Gastrocnemius medialis (tissue), 4 donors: ENCODE data around the gene PLK1. TPM values are rescaled to one million over a fixed set of nuclear protein-coding genes. Genes with fewer than 3 reads are reported as not detected.

Source experiments
- ATAC-seq, 2 donors: fragments of 150-250 bp; one replicate each; pipeline ENCODE4 v1.9.1; 2016
- DNase-seq, 2 donors: peaks; one replicate each; pipeline ENCODE4 v3.0.0-alpha.2; 2019
- H3K27ac ChIP-seq, 4 donors: fragments of 200-600 bp; sonication (generic); 1 replicate in 1 of 4; 2 replicates in 3 of 4; pipeline ENCODE4 v1.5.1; 2016 to 2018; ENCODE audit warnings: mild to moderate bottlenecking in 2 of 4, moderate library complexity in 1 of 4
- H3K27me3 ChIP-seq, 3 donors: fragments of 200-600 bp; sonication (generic) in 2 of 3; 1 replicate in 1 of 3; 2 replicates in 2 of 3; pipeline versions ENCODE4 v1.5.1 to v1.6.0; 2016 to 2019; ENCODE audit warnings: mild to moderate bottlenecking in 1 of 3, moderate library complexity in 1 of 3
- H3K36me3 ChIP-seq, 2 donors: fragments of 200-600 bp; sonication (generic) in 1 of 2; one replicate each; pipeline ENCODE4 v1.5.1; 2017 to 2018
- H3K4me1 ChIP-seq, 2 donors: fragments of 200-600 bp; sonication (generic) in 1 of 2; one replicate each; pipeline ENCODE4 v1.5.1; 2016 to 2017; ENCODE audit warnings: mild to moderate bottlenecking in 2 of 2
- H3K4me3 ChIP-seq, 4 donors: fragments of 200-600 bp; sonication (generic) in 3 of 4; 1 replicate in 1 of 4; 2 replicates in 3 of 4; pipeline ENCODE4 v1.5.1; 2016 to 2019; ENCODE audit warnings: mild to moderate bottlenecking in 2 of 4
- H3K9me3 ChIP-seq, 3 donors: fragments of 200-600 bp; sonication (generic) in 2 of 3; 1 replicate in 1 of 3; 2 replicates in 2 of 3; pipeline ENCODE4 v1.5.1; 2016 to 2019
- POLR2A ChIP-seq, 2 donors: fragments of 450-650 bp; IDR thresholded peaks; one replicate each; pipeline ENCODE4 v1.6.1; 2017; ENCODE audit warnings: antibody characterized with exemption in 2 of 2, mild to moderate bottlenecking in 2 of 2, moderate library complexity in 2 of 2
- in situ Hi-C, 4 donors: fragments of 200-750 bp; cut with MboI; loops; one replicate each; pipeline versions ENCODE4 v1.15.0 to v1.8.0; 2017; ENCODE audit warnings: low sequenced_read_pairs in 4 of 4
- intact Hi-C: fragments of 100-400 bp; cut with DNase I; formaldehyde crosslinking; loops from one replicate; pipeline ENCODE4 v1.15.1; 2023; ENCODE audit warnings: low total_unique reads
- total RNA-seq, 4 donors: library from RNA; depleted of rRNA; stranded (reverse); fragments of >200 nt; gene quantifications; one replicate each; pipeline versions ENCODE4 v1.1.0 to v1.2.3, GENCODE V29; 2016
- TF ChIP-seq, protein P1 (sequence below), 5 experiments: fragments of 450-650 bp in 3 of 5; fragments of 200-600 bp in 2 of 5; sonication (generic) in 2 of 5; IDR thresholded peaks in 4 of 5; conservative IDR thresholded peaks in 1 of 5; 1 replicate in 4 of 5; 2 replicates in 1 of 5; pipeline ENCODE4 v1.5.1; 2016 to 2019; ENCODE audit warnings: antibody characterized with exemption in 5 of 5, mild to moderate bottlenecking in 3 of 5, moderate library complexity in 3 of 5

Gene PLK1
- total RNA-seq, 4 donors from 2014 or later = 0.05 to 6.2 (median 0.91) TPM

DNA sequence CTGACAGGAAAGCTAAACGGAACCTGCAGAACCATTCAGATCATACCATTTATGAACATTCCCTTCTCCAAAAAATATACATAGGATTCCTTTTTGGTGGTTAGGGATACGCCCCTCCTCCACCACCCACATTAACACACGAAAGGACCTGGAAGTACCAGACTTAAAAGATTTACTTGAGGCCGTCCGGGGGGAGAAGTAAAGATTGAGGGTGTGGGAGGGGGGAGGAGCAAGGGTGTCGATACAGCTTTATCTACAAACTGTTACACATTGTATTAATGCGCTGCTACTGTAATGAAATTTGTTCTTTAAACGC, 38.1 kb upstream of the PLK1 start:
- no peak for TF ChIP-seq POLR2A (IDR thresholded peaks at IDR 0.05)
- TF ChIP-seq, protein P1, sequence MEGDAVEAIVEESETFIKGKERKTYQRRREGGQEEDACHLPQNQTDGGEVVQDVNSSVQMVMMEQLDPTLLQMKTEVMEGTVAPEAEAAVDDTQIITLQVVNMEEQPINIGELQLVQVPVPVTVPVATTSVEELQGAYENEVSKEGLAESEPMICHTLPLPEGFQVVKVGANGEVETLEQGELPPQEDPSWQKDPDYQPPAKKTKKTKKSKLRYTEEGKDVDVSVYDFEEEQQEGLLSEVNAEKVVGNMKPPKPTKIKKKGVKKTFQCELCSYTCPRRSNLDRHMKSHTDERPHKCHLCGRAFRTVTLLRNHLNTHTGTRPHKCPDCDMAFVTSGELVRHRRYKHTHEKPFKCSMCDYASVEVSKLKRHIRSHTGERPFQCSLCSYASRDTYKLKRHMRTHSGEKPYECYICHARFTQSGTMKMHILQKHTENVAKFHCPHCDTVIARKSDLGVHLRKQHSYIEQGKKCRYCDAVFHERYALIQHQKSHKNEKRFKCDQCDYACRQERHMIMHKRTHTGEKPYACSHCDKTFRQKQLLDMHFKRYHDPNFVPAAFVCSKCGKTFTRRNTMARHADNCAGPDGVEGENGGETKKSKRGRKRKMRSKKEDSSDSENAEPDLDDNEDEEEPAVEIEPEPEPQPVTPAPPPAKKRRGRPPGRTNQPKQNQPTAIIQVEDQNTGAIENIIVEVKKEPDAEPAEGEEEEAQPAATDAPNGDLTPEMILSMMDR (IDR thresholded peaks at IDR 0.05 in 4 of 5, conservative IDR thresholded peaks at IDR 0.05 in 1 of 5) = no peak
- intact Hi-C loops = no loop called here
- H3K36me3 ChIP-seq = peaks cover 0 to 36% of the 10 kb centered on the region in 2 donors
- H3K27me3 ChIP-seq = no peaks in the 10 kb centered on the region
- H3K4me1 ChIP-seq = peaks cover 20 to 23% of the 10 kb centered on the region in 2 donors
- H3K9me3 ChIP-seq = no peaks in the 10 kb centered on the region
- H3K27ac ChIP-seq = peak overlapping the region; percentile 89 to 95 (median 92)
- in situ Hi-C loops = loop anchor here in 1 of 4 donors (25.0 kb wide), 1 partner anchor 397 kb away; no protein-coding TSS in a partner anchor
- peak overlapping the region; percentile 89 to 100 (median 96) for H3K4me3 ChIP-seq
- ATAC-seq = no peak
- DNase-seq = no peak

DNA sequence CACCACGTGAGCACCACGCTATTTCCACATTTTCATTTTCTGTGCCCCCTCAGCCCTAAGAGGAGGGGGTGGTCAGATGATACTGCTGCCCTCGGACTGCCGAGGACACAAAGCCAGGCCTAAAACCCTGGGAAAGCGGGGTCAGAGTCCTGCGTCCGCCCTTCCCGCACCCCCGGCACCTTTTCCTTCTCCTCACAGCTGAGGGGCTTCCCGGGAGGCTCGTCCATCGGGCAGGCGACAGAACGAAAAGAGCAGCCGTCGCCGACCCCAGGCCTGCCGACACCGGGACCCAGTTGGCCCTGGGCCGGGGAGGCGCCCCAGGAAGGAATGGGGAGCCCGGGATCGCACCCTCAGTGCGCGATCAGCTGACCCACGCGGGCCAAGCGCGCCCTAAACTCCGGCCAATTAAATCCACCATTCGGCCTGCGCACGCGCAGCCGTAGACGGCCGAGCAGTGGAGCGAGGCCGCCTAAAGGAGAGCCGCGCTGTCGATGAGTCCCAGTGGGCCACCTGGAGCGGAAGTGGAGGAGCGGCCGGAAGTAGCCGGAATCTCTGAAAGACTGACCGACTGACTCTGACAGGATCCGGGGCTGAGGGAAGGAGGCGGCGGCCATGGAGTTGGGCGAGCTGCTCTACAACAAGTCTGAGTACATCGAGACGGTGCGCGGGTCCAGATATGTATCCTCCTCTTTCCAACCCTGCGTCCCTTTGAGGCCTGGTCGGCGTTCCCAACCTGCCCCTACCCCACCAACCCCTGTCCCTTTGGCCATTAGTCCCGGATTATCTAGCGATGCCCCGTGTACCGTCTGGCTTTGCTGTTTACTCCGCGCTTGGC, 37.5 kb upstream of the PLK1 start, which contains the start of the genes DCTN5 and PALB2:
Gene DCTN5 (plus strand): TSS at position 536 of the 835 bp plus-strand sequence. CDS start 77 bp downstream, at position 613.
Gene PALB2 (minus strand): TSS at position 380 of the 835 bp plus-strand sequence. CDS start 153 bp downstream, at position 227.
- H3K9me3 ChIP-seq = no peaks in the 10 kb centered on the region
- H3K4me3 ChIP-seq = peak within 1 kb of the TSS; percentile 89 to 100 (median 96)
- H3K27ac ChIP-seq = peak within 1 kb of the TSS; percentile 89 to 95 (median 92)
- peak; percentile 90 to 94 for DNase-seq
- peak; percentile 48 to 67 for TF ChIP-seq POLR2A (IDR thresholded peaks at IDR 0.05)
- TF ChIP-seq, protein P1 (IDR thresholded peaks at IDR 0.05 in 4 of 5, conservative IDR thresholded peaks at IDR 0.05 in 1 of 5) = peak in 2 of 5 experiments; percentile 11 to 13
- intact Hi-C loops (loop anchor here (1.0 kb wide), 2 partner anchors 45 to 85 kb away; partner anchors contain the start of gene NDUFAB1), in situ Hi-C loops (loop anchor here in 1 of 4 donors (25.0 kb wide), 1 partner anchor 396 kb away; no protein-coding TSS in a partner anchor)
- ATAC-seq = peak; percentile 99 to 100
- H3K27me3 ChIP-seq = no peaks in the 10 kb centered on the region
- H3K36me3 ChIP-seq = peaks cover 0 to 38% of the 10 kb centered on the region in 2 donors
- H3K4me1 ChIP-seq = peaks cover 20 to 23% of the 10 kb centered on the region in 2 donors

DNA sequence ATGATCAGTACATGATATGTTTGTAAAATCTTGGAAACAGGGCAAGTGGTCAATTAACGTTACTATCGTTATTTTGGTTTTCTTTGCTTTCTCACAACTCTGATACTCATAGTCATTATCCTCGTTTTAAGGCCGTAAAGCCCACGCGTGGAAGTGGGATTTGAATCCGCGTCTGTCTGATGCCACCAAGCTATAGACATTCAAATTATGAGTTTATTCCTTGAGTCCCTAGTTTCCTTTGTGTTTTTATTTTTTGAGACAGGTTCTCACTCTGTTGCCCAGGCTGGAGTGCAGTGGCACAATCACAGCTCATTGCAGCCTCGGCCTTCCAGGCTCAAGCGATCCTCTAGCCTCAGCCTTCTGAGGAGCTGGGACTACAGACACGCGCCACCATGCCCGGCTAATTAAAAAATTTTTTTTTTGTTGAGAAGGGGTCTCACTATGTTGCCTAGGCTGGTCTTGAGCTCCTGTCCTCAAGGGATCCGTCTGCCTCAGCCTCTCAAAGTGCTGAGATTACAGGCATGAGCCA, 36.4 kb upstream of the PLK1 start:
- no peak for DNase-seq
- in situ Hi-C loops = loop anchor here in 1 of 4 donors (25.0 kb wide), 1 partner anchor 395 kb away; no protein-coding TSS in a partner anchor
- ATAC-seq = no peak
- peak overlapping the region in 3 of 4 donors; percentile 89 to 92 (median 92) for H3K27ac ChIP-seq
- H3K9me3 ChIP-seq = no peaks in the 10 kb centered on the region
- H3K4me1 ChIP-seq = peaks cover 20 to 23% of the 10 kb centered on the region in 2 donors
- H3K36me3 ChIP-seq = peaks cover 0 to 35% of the 10 kb centered on the region in 2 donors
- H3K27me3 ChIP-seq = no peaks in the 10 kb centered on the region
- no peak for TF ChIP-seq POLR2A (IDR thresholded peaks at IDR 0.05)
- TF ChIP-seq, protein P1 (IDR thresholded peaks at IDR 0.05 in 4 of 5, conservative IDR thresholded peaks at IDR 0.05 in 1 of 5) = no peak
- intact Hi-C loops = no loop called here
- peak overlapping the region; percentile 89 to 100 (median 96) for H3K4me3 ChIP-seq

DNA sequence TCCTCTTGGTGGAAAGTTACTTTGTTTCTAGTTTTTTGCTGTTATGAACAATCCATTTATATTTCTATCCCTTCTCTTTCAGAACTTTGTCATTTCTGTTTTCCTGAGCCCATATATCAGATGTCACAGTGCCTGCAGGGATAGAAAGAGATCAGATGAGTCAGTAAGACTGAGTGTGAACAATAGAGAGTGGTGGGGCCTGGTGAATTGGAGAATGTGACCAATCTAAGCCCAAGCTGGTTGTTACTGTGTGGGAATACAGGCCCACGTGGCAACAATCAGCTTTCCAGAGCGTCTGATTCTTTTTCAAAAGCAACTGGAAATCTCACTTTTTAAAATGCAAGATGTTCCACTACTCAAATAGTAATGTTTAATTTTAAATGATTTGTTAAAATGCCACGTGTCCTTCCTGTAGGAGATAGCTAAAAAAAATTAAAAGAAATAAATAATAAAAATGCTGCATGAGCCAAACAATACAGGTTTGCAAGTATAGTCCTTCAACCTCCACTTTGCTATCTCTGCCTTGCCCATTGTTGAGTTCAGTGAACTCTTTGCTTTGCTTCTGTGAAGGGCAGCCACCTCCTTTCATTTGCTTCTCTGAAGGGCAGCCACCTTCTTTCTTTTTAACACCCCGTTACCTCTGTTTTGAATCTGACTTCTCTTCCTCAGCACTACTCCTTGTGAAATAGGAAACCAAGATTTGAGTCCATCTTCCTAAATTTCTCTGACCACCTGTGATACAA, 27.8 kb upstream of the PLK1 start:
- DNase-seq = no peak
- intact Hi-C loops (no loop called here), in situ Hi-C loops (loop anchor here in 1 of 4 donors (25.0 kb wide), 1 partner anchor 861 kb away; no protein-coding TSS in a partner anchor)
- Histone ChIP-seq H3K36me3 (peaks cover 0 to 20% of the 10 kb centered on the region in 2 donors), H3K4me1 (no peaks in the 10 kb centered on the region), H3K4me3 (no peak overlapping the region), H3K27ac (no peak overlapping the region), H3K27me3 (no peaks in the 10 kb centered on the region), H3K9me3 (no peaks in the 10 kb centered on the region)
- no peak for TF ChIP-seq POLR2A (IDR thresholded peaks at IDR 0.05)
- TF ChIP-seq, protein P1 (IDR thresholded peaks at IDR 0.05 in 4 of 5, conservative IDR thresholded peaks at IDR 0.05 in 1 of 5) = no peak
- ATAC-seq = no peak
